ENCODE results near the gene AMMECR1L. TPM values are rescaled to one million over a fixed set of nuclear protein-coding genes. Genes with fewer than 3 reads are reported as not detected.
"Not testable (repeated sequence)": the region's sequence is repeated elsewhere in the genome, so short reads cannot be mapped to it uniquely, and the experiment has no call there.

AMMECR1L gene
- total RNA-seq, 4 donors from 2014 or later = 10.4 to 13.2 (median 11.4) TPM

- 100% methylated on average over 4 of the region's 4 CpGs for WGBS
- DNase-seq (ENCODE audit: extremely low spot score) = no peak
- Histone ChIP-seq H3K27ac (replicated peaks in 1 of 4) (no peak overlapping the region), H3K9me3 (no peaks in the 10 kb centered on the region), H3K36me3 (no peaks in the 10 kb centered on the region), H3K4me3 (no peak overlapping the region), H3K27me3 (no peaks in the 10 kb centered on the region), H3K4me1 (no peaks in the 10 kb centered on the region)
- TF ChIP-seq EP300 (IDR thresholded peaks at IDR 0.05) (no peak), POLR2A (IDR thresholded peaks at IDR 0.05; ENCODE audit: low read depth) (no peak), POLR2AphosphoS5 (IDR thresholded peaks at IDR 0.05) (no peak)
- TF ChIP-seq, protein P1, sequence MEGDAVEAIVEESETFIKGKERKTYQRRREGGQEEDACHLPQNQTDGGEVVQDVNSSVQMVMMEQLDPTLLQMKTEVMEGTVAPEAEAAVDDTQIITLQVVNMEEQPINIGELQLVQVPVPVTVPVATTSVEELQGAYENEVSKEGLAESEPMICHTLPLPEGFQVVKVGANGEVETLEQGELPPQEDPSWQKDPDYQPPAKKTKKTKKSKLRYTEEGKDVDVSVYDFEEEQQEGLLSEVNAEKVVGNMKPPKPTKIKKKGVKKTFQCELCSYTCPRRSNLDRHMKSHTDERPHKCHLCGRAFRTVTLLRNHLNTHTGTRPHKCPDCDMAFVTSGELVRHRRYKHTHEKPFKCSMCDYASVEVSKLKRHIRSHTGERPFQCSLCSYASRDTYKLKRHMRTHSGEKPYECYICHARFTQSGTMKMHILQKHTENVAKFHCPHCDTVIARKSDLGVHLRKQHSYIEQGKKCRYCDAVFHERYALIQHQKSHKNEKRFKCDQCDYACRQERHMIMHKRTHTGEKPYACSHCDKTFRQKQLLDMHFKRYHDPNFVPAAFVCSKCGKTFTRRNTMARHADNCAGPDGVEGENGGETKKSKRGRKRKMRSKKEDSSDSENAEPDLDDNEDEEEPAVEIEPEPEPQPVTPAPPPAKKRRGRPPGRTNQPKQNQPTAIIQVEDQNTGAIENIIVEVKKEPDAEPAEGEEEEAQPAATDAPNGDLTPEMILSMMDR (IDR thresholded peaks at IDR 0.05) = no peak
- intact Hi-C loops (cut with DNase I) = no loop called here
These were observed 32.2 kb upstream of the AMMECR1L start for GRCh38 chr2:127917916-127918315.

DNA sequence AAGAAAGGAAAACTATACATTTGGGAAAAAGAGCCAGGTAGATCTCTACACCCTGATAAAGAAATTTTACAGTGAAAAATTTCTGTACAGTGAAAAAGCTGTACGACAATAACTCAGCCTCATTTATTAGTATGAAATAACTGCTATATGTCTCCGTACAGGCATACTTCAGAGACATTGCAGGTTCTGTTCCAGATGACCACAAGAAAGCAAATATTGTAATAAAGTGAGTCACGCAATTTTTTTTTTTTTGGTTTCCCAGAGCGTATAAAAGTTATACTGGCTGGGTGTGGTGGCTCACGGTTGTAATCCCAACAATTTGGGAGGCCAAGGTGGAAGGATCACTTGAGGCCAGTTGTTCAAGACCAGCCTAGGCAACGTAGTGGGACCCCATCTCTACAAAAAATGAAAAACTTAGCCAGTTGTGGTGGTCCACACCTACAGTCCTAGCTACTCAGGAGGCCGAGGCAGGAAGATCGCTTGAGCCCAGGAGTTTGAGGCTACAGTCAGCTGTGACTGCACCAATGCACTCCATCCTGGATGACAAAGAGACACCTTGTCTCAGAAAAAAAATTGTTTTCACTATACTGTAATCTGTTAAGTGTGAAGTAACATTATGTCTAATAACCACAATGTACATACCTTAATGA, 28.2 kb upstream of the AMMECR1L start:
- DNase-seq (ENCODE audit: extremely low spot score) = no peak
- Histone ChIP-seq H3K9me3 (no peaks in the 10 kb centered on the region), H3K27me3 (no peaks in the 10 kb centered on the region), H3K4me1 (no peaks in the 10 kb centered on the region), H3K27ac (replicated peaks in 1 of 4) (no peak overlapping the region), H3K36me3 (no peaks in the 10 kb centered on the region), H3K4me3 (no peak overlapping the region)
- TF ChIP-seq, protein P1 (IDR thresholded peaks at IDR 0.05) = no peak
- TF ChIP-seq POLR2A (IDR thresholded peaks at IDR 0.05; ENCODE audit: low read depth) (no peak), EP300 (IDR thresholded peaks at IDR 0.05) (no peak), POLR2AphosphoS5 (IDR thresholded peaks at IDR 0.05) (no peak)
- WGBS = 90% methylated on average over 8 of the region's 8 CpGs
- intact Hi-C loops (cut with DNase I) = no loop called here

DNA sequence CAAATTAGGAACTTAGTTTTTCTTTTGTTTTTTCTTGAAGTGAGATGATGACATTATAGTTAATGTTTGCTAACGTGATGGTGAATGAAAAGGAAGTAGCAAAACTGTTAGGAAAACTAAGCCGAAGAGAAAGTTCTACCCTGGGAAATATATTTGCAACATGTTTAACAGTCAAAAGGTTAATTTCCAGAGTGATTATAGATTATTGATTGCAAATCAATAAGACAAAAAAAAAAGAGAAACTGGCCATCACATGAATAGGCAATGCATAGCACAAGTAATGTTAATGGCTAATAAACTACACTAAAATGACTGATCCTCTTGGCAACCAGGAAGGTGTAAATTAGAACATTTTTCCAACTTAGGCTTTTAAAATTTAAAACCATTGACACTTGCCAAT, 26.0 kb upstream of the AMMECR1L start:
- no peaks in the 10 kb centered on the region for H3K27me3 ChIP-seq
- no peak for TF ChIP-seq EP300 (IDR thresholded peaks at IDR 0.05)
- no peak for TF ChIP-seq POLR2AphosphoS5 (IDR thresholded peaks at IDR 0.05)
- TF ChIP-seq POLR2A (IDR thresholded peaks at IDR 0.05; ENCODE audit: low read depth) = no peak
- TF ChIP-seq, protein P1 (IDR thresholded peaks at IDR 0.05) = no peak
- DNase-seq (ENCODE audit: extremely low spot score) = no peak
- no peak overlapping the region for H3K27ac ChIP-seq (replicated peaks in 1 of 4)
- intact Hi-C loops (cut with DNase I) = no loop called here
- no peaks in the 10 kb centered on the region for H3K4me1 ChIP-seq
- H3K36me3 ChIP-seq = no peaks in the 10 kb centered on the region
- no peak overlapping the region for H3K4me3 ChIP-seq
- 57% methylated on average over 2 of the region's 2 CpGs for WGBS
- H3K9me3 ChIP-seq = no peaks in the 10 kb centered on the region

DNA sequence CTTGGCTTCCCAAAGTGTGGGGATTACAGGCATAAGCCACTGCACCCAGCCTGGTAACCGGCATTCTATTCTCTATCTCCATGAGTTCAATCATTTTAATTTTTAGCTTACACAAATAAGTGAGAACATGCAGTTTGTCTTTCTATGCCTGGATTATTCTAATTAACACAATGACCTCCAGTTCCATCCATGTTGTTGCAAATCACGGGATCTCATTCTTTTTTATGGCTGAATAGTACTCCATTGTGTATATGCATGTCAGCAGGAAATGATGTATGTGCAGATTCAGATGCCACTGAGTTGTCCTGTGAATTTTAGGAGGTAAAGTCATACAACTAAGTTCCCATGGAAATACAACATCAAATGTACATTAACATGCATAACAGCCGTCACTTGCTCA, 24.7 kb upstream of the AMMECR1L start:
- intact Hi-C loops (cut with DNase I) = no loop called here
- no peak for DNase-seq (ENCODE audit: extremely low spot score)
- no peak overlapping the region for H3K4me3 ChIP-seq
- no peak overlapping the region for H3K27ac ChIP-seq (replicated peaks in 1 of 4)
- H3K27me3 ChIP-seq = no peaks in the 10 kb centered on the region
- TF ChIP-seq EP300 (IDR thresholded peaks at IDR 0.05) (no peak), POLR2AphosphoS5 (IDR thresholded peaks at IDR 0.05) (no peak), POLR2A (IDR thresholded peaks at IDR 0.05; ENCODE audit: low read depth) (no peak)
- TF ChIP-seq, protein P1 (IDR thresholded peaks at IDR 0.05) = no peak
- WGBS = 96% methylated on average over 3 of the region's 3 CpGs
- H3K36me3 ChIP-seq = no peaks in the 10 kb centered on the region
- H3K9me3 ChIP-seq = no peaks in the 10 kb centered on the region
- H3K4me1 ChIP-seq = no peaks in the 10 kb centered on the region

- Histone ChIP-seq H3K9me3 (no peaks in the 10 kb centered on the region), H3K4me1 (no peaks in the 10 kb centered on the region), H3K27me3 (no peaks in the 10 kb centered on the region), H3K36me3 (no peaks in the 10 kb centered on the region), H3K27ac (replicated peaks in 1 of 4) (no peak overlapping the region), H3K4me3 (no peak overlapping the region)
- DNase-seq (ENCODE audit: extremely low spot score) = no peak
- WGBS = 76% methylated on average over 6 of the region's 6 CpGs
- TF ChIP-seq EP300 (IDR thresholded peaks at IDR 0.05) (no peak), POLR2A (IDR thresholded peaks at IDR 0.05; ENCODE audit: low read depth) (no peak), POLR2AphosphoS5 (IDR thresholded peaks at IDR 0.05) (no peak)
- TF ChIP-seq, protein P1 (IDR thresholded peaks at IDR 0.05) = no peak
- intact Hi-C loops (cut with DNase I) = no loop called here
These were observed 23.3 kb upstream of the AMMECR1L start for GRCh38 chr2:127909019-127909418.

- H3K9me3 ChIP-seq; DNase-seq (ENCODE audit: extremely low spot score); H3K36me3 ChIP-seq; H3K27me3 ChIP-seq; H3K27ac ChIP-seq (replicated peaks in 1 of 4); H3K4me3 ChIP-seq; H3K4me1 ChIP-seq; intact Hi-C loops (cut with DNase I): not testable (repeated sequence)
- 88% methylated on average over 12 of the region's 12 CpGs for WGBS
These were observed 22.1 kb upstream of the AMMECR1L start for GRCh38 chr2:127907733-127908400.
